Fibroblast of lung (primary cell): ENCODE results near the gene FAM120AOS. TPM values are rescaled to one million over a fixed set of nuclear protein-coding genes. Genes with fewer than 3 reads are reported as not detected.

Experiments
- DNase-seq, 2 donors: peaks; one replicate each; pipeline versions ENCODE4 v3.0.0 to v3.0.0-alpha.2; 2010; ENCODE audit warnings: low read depth in 2 of 2
- H2AFZ ChIP-seq: 2 replicates; pipeline ENCODE4 v1.5.1; 2012; ENCODE audit warnings: low read length, control low read depth, inconsistent platforms
- H3K27ac ChIP-seq: 2 replicates; pipeline ENCODE4 v1.5.1; 2011; ENCODE audit warnings: low read length, control low read depth; ENCODE audit not compliant: insufficient read depth
- H3K27me3 ChIP-seq: 2 replicates; pipeline ENCODE4 v1.5.1; 2011; ENCODE audit warnings: mild to moderate bottlenecking, low read length; ENCODE audit not compliant: control insufficient read depth, insufficient read depth
- H3K36me3 ChIP-seq: 2 replicates; pipeline ENCODE4 v1.5.1; 2011; ENCODE audit warnings: low read length; ENCODE audit not compliant: control insufficient read depth, insufficient read depth
- H3K4me1 ChIP-seq: 2 replicates; pipeline ENCODE4 v1.5.1; 2011; ENCODE audit warnings: low read length; ENCODE audit not compliant: control insufficient read depth, insufficient read depth; ENCODE audit errors: extremely low read depth
- H3K4me2 ChIP-seq: 2 replicates; pipeline ENCODE4 v1.5.1; 2011; ENCODE audit warnings: low read length, control low read depth; ENCODE audit not compliant: insufficient read depth; ENCODE audit errors: extremely low read depth
- H3K4me3 ChIP-seq, 4 experiments: fragments of 200-600 bp in 1 of 4; sonication (generic) in 1 of 4; replicated peaks in 1 of 4; 2 replicates each; pipeline ENCODE4 v1.5.1; 2011 to 2016; ENCODE audit warnings: low read length in 4 of 4, low read depth in 3 of 4, mild to moderate bottlenecking in 3 of 4, control low read depth in 2 of 4, inconsistent platforms in 1 of 4, mixed read lengths in 1 of 4; ENCODE audit not compliant: insufficient read depth in 1 of 4; ENCODE audit errors: control extremely low read depth in 1 of 4
- H3K79me2 ChIP-seq: 2 replicates; pipeline ENCODE4 v1.5.1; 2012; ENCODE audit warnings: mild to moderate bottlenecking, low read length, inconsistent platforms; ENCODE audit not compliant: control insufficient read depth, insufficient read depth
- H3K9ac ChIP-seq: 2 replicates; pipeline ENCODE4 v1.5.1; 2011; ENCODE audit warnings: mild to moderate bottlenecking, low read length, control low read depth; ENCODE audit not compliant: insufficient read depth
- H3K9me3 ChIP-seq: 2 replicates; pipeline ENCODE4 v1.5.1; 2012; ENCODE audit warnings: low read depth, low read length; ENCODE audit not compliant: control insufficient read depth, insufficient read depth
- H4K20me1 ChIP-seq: 2 replicates; pipeline ENCODE4 v1.5.1; 2011; ENCODE audit warnings: low read length; ENCODE audit not compliant: control insufficient read depth, insufficient read depth; ENCODE audit errors: extremely low read depth
- EZH2 ChIP-seq: IDR thresholded peaks from 2 replicates; pipeline ENCODE4 v1.5.1; 2012; ENCODE audit warnings: low read length, control low read depth, mild to moderate bottlenecking; ENCODE audit errors: missing control alignments
- polyA plus RNA-seq, 2 donors: library from polyadenylated mRNA; depleted of rRNA in 1 of 2; stranded (reverse) in 1 of 2; unstranded in 1 of 2; fragments of >200 nt; gene quantifications; 2 replicates each; pipeline ENCODE4 v1.2.1, GENCODE V29; 2011 to 2012; ENCODE audit warnings: missing spikeins in 1 of 2
- total RNA-seq: library from RNA; depleted of rRNA; stranded (reverse); fragments of >200 nt; gene quantifications from 2 replicates; pipeline ENCODE4 v1.2.1, GENCODE V29; 2014
- TF ChIP-seq, protein P1 (sequence below), 2 donors: IDR thresholded peaks in 1 of 2; conservative IDR thresholded peaks in 1 of 2; 1 replicate in 1 of 2; 2 replicates in 1 of 2; pipeline ENCODE4 v1.5.1; 2011 to 2012; ENCODE audit warnings: low read length in 2 of 2, control low read depth in 1 of 2, inconsistent platforms in 1 of 2, low read depth in 1 of 2, mild to moderate bottlenecking in 1 of 2

The FAM120AOS gene
- total and polyA plus RNA-seq, 2 donors (not counting 1 experiment from before 2014, with no cell fraction given), result 38.8 to 44.1 TPM

DNA sequence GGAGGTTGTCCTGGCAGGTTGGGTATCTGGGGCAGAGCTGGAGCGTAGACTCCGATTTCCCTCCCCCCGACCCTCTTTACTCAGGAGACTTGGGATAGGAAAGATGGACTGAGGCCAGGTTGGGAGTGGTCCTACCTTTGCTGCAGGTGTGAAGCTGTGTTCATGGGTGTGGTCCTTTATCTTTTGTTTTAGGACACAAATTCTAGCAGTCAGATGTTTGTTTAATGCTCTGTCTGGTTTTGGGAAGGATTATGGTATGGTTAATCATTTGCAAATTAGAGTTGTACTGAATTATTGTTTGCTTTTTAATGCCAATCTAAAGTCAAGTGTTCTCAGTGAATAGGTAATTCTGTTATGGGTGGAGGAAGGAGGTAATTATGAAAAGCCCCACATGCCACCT is 14.1 kb upstream of the FAM120AOS start:
- peaks cover 1% of the 10 kb centered on the region for H3K36me3 ChIP-seq
- TF ChIP-seq, protein P1, sequence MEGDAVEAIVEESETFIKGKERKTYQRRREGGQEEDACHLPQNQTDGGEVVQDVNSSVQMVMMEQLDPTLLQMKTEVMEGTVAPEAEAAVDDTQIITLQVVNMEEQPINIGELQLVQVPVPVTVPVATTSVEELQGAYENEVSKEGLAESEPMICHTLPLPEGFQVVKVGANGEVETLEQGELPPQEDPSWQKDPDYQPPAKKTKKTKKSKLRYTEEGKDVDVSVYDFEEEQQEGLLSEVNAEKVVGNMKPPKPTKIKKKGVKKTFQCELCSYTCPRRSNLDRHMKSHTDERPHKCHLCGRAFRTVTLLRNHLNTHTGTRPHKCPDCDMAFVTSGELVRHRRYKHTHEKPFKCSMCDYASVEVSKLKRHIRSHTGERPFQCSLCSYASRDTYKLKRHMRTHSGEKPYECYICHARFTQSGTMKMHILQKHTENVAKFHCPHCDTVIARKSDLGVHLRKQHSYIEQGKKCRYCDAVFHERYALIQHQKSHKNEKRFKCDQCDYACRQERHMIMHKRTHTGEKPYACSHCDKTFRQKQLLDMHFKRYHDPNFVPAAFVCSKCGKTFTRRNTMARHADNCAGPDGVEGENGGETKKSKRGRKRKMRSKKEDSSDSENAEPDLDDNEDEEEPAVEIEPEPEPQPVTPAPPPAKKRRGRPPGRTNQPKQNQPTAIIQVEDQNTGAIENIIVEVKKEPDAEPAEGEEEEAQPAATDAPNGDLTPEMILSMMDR (conservative IDR thresholded peaks at IDR 0.05 in 1 of 2, IDR thresholded peaks at IDR 0.05 in 1 of 2; ENCODE audit: low read depth in 1 of 2, low read length in 2 of 2), result no peak
- no peak for TF ChIP-seq EZH2
- no peak overlapping the region for H2AFZ ChIP-seq
- no peak overlapping the region for H3K9ac ChIP-seq
- no peak overlapping the region for H3K4me2 ChIP-seq
- no peaks in the 10 kb centered on the region for H4K20me1 ChIP-seq
- no peaks in the 10 kb centered on the region for H3K27me3 ChIP-seq
- H3K4me1 ChIP-seq, result peaks cover 5% of the 10 kb centered on the region
- no peak overlapping the region for H3K4me3 ChIP-seq
- H3K27ac ChIP-seq, result no peak overlapping the region
- H3K79me2 ChIP-seq, result peaks cover 88% of the 10 kb centered on the region
- no peaks in the 10 kb centered on the region for H3K9me3 ChIP-seq
- DNase-seq, result no peak

DNA sequence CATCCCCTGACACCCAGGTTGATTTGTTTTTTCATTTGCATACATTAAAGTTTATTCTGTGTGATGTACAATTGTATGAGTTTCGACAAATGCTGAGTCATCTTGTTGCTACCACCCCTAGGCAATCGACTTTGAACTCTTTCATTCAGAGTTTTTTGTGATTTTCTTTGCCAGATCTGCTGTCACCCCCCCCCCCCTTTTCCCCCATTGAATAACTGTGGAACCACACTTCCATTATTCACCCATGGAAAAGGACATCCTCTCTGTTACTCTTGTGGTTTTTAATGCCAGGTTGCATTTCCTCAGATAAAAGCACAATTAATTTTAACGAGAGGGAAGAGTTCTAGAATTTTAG is 13.7 kb upstream of the FAM120AOS start:
- Histone ChIP-seq H2AFZ (no peak overlapping the region), H3K4me3 (no peak overlapping the region), H3K9ac (no peak overlapping the region), H3K27me3 (no peaks in the 10 kb centered on the region), H3K9me3 (no peaks in the 10 kb centered on the region), H3K4me1 (peaks cover 5% of the 10 kb centered on the region), H4K20me1 (no peaks in the 10 kb centered on the region), H3K27ac (no peak overlapping the region), H3K36me3 (peaks cover 1% of the 10 kb centered on the region), H3K4me2 (no peak overlapping the region), H3K79me2 (peaks cover 92% of the 10 kb centered on the region)
- peak in 1 of 2 donors; percentile 27 for DNase-seq
- TF ChIP-seq, protein P1 (conservative IDR thresholded peaks at IDR 0.05 in 1 of 2, IDR thresholded peaks at IDR 0.05 in 1 of 2; ENCODE audit: low read depth in 1 of 2, low read length in 2 of 2), result no peak
- no peak for TF ChIP-seq EZH2

DNA sequence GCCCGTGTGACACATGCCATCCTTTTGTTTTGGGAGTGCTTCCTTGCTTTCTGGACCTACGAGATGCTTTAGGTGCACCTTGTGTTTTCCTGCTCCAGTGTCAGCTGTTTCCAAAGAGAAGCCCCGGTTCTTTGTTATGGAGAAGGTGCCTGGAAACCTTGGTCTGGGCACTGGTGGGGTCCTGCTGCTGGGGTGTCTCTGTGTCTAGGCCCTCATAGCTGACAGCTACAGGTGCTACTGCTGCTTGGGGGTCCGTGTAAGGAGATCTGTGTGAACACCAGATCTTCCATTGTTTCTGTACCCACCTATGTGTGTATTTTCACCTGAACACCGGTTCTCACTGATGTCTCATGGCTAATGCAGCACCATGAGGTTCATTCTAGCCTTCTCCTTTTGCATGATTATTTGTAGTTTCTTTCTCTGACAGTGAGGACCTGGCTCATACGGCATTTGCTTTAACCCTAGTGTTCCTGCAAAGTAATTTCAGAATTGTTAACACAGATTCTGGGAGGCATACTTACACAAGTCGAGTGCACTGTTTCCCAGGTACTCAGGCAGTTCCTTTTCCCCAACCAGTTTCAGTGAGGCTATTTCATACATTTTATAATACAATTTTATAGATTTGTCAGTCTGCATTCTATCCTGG is 13.2 kb upstream of the FAM120AOS start:
- Histone ChIP-seq H3K27ac (no peak overlapping the region), H3K4me1 (peaks cover 5% of the 10 kb centered on the region), H4K20me1 (no peaks in the 10 kb centered on the region), H3K4me2 (no peak overlapping the region), H3K4me3 (no peak overlapping the region), H3K9ac (no peak overlapping the region), H3K27me3 (no peaks in the 10 kb centered on the region), H3K9me3 (no peaks in the 10 kb centered on the region), H2AFZ (no peak overlapping the region), H3K79me2 (peaks cover 95% of the 10 kb centered on the region), H3K36me3 (peaks cover 1% of the 10 kb centered on the region)
- TF ChIP-seq EZH2, result no peak
- TF ChIP-seq, protein P1 (conservative IDR thresholded peaks at IDR 0.05 in 1 of 2, IDR thresholded peaks at IDR 0.05 in 1 of 2; ENCODE audit: low read depth in 1 of 2, low read length in 2 of 2), result no peak
- no peak for DNase-seq
